ENCODE results near the gene SUPT16H.

DNA sequence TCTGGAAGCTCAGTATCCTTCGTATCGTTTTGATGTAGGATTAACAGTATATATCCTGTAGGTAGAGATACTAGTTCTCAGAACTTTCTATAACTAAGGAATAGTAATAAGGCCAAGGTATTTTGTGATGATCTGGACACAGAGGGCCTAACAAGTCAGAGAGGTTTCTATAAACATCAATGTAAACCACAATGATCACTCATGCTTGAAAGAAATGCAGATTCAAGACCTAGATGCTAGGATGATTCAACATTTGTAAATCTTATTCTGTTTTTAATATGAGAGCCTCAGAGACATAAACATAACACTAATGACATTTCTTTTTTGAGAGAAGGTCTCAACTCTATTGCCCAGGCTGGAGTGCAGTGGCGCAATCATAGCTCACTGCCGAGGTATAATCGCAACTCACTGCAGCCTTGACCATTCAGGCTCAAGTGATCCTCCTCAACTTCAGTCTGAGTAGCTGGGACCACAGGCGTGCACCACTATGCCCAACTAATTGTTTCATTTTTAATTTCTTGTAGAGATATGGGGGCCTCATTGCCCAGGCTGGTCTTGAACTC, 16.2 kb downstream of the SUPT16H start:
- TF ChIP-seq CHD4 (IDR thresholded peaks at IDR 0.05; ENCODE audit: borderline replicate concordance) (no peak), CHD2 (IDR thresholded peaks at IDR 0.05; ENCODE audit: low read length, partially characterized antibody) (no peak), RNF2 (IDR thresholded peaks at IDR 0.05; ENCODE audit: borderline replicate concordance, low read depth) (no peak), SREBF2 (IDR thresholded peaks at IDR 0.05) (no peak), MAFK (IDR thresholded peaks at IDR 0.05; ENCODE audit: partially characterized antibody) (no peak), POLR2A (IDR thresholded peaks at IDR 0.05; ENCODE audit: low read length) (no peak), RCOR1 (IDR thresholded peaks at IDR 0.05; ENCODE audit: low read depth, low read length) (no peak), CEBPB (IDR thresholded peaks at IDR 0.05) (no peak)
- TF ChIP-seq, protein P1, sequence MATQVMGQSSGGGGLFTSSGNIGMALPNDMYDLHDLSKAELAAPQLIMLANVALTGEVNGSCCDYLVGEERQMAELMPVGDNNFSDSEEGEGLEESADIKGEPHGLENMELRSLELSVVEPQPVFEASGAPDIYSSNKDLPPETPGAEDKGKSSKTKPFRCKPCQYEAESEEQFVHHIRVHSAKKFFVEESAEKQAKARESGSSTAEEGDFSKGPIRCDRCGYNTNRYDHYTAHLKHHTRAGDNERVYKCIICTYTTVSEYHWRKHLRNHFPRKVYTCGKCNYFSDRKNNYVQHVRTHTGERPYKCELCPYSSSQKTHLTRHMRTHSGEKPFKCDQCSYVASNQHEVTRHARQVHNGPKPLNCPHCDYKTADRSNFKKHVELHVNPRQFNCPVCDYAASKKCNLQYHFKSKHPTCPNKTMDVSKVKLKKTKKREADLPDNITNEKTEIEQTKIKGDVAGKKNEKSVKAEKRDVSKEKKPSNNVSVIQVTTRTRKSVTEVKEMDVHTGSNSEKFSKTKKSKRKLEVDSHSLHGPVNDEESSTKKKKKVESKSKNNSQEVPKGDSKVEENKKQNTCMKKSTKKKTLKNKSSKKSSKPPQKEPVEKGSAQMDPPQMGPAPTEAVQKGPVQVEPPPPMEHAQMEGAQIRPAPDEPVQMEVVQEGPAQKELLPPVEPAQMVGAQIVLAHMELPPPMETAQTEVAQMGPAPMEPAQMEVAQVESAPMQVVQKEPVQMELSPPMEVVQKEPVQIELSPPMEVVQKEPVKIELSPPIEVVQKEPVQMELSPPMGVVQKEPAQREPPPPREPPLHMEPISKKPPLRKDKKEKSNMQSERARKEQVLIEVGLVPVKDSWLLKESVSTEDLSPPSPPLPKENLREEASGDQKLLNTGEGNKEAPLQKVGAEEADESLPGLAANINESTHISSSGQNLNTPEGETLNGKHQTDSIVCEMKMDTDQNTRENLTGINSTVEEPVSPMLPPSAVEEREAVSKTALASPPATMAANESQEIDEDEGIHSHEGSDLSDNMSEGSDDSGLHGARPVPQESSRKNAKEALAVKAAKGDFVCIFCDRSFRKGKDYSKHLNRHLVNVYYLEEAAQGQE (IDR thresholded peaks at IDR 0.05) = no peak
- TF ChIP-seq, protein P2, sequence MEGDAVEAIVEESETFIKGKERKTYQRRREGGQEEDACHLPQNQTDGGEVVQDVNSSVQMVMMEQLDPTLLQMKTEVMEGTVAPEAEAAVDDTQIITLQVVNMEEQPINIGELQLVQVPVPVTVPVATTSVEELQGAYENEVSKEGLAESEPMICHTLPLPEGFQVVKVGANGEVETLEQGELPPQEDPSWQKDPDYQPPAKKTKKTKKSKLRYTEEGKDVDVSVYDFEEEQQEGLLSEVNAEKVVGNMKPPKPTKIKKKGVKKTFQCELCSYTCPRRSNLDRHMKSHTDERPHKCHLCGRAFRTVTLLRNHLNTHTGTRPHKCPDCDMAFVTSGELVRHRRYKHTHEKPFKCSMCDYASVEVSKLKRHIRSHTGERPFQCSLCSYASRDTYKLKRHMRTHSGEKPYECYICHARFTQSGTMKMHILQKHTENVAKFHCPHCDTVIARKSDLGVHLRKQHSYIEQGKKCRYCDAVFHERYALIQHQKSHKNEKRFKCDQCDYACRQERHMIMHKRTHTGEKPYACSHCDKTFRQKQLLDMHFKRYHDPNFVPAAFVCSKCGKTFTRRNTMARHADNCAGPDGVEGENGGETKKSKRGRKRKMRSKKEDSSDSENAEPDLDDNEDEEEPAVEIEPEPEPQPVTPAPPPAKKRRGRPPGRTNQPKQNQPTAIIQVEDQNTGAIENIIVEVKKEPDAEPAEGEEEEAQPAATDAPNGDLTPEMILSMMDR (IDR thresholded peaks at IDR 0.05) = no peak
- TF ChIP-seq, protein P3, sequence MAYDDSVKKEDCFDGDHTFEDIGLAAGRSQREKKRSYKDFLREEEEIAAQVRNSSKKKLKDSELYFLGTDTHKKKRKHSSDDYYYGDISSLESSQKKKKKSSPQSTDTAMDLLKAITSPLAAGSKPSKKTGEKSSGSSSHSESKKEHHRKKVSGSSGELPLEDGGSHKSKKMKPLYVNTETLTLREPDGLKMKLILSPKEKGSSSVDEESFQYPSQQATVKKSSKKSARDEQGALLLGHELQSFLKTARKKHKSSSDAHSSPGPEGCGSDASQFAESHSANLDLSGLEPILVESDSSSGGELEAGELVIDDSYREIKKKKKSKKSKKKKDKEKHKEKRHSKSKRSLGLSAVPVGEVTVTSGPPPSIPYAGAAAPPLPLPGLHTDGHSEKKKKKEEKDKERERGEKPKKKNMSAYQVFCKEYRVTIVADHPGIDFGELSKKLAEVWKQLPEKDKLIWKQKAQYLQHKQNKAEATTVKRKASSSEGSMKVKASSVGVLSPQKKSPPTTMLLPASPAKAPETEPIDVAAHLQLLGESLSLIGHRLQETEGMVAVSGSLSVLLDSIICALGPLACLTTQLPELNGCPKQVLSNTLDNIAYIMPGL (CRISPR knock-in tag; IDR thresholded peaks at IDR 0.05; ENCODE audit: borderline replicate concordance) = no peak

Data from A549 (cell line).